Thyroid gland (tissue), 4 donors: ENCODE results near the gene BCAS1. TPM values are rescaled to one million over a fixed set of nuclear protein-coding genes. Genes with fewer than 3 reads are reported as not detected.

Experiments used
- DNase-seq, 2 donors: peaks; one replicate each; pipeline ENCODE4 v3.0.0-alpha.2; 2019
- H3K27ac ChIP-seq, 3 donors: fragments of 200-600 bp; sonication (generic); 1 replicate in 2 of 3; 2 replicates in 1 of 3; pipeline ENCODE4 v1.5.1; 2016 to 2019; ENCODE audit warnings: mild to moderate bottlenecking in 1 of 3, moderate library complexity in 1 of 3
- H3K27me3 ChIP-seq: fragments of 200-600 bp; sonication (generic); one replicate; pipeline ENCODE4 v1.5.1; 2019
- H3K36me3 ChIP-seq, 2 donors: fragments of 200-600 bp; sonication (generic); one replicate each; pipeline ENCODE4 v1.5.1; 2016 to 2019
- H3K4me1 ChIP-seq, 2 donors: fragments of 200-600 bp; sonication (generic); one replicate each; pipeline ENCODE4 v1.5.1; 2017 to 2019
- H3K4me3 ChIP-seq, 3 donors: fragments of 200-600 bp; sonication (generic); replicated peaks in 1 of 3; 1 replicate in 2 of 3; 2 replicates in 1 of 3; pipeline ENCODE4 v1.5.1; 2016; ENCODE audit warnings: mild to moderate bottlenecking in 1 of 3
- H3K9me3 ChIP-seq: fragments of 200-600 bp; sonication (generic); one replicate; pipeline ENCODE4 v1.5.1; 2017
- CTCF ChIP-seq, 6 experiments: fragments of 200-600 bp in 3 of 6; fragments of 450-650 bp in 3 of 6; sonication (generic) in 3 of 6; IDR thresholded peaks; one replicate each; pipeline ENCODE4 v1.5.1; 2016 to 2019; ENCODE audit warnings: antibody characterized with exemption in 6 of 6, mild to moderate bottlenecking in 2 of 6, inconsistent platforms in 1 of 6, moderate library complexity in 1 of 6
- POLR2A ChIP-seq, 2 donors: fragments of 450-650 bp; IDR thresholded peaks; one replicate each; pipeline ENCODE4 v1.6.1; 2017; ENCODE audit warnings: antibody characterized with exemption in 2 of 2, mild to moderate bottlenecking in 2 of 2, moderate library complexity in 1 of 2
- WGBS, 2 donors: methylation state at CpG; one replicate each; pipeline ENCODE4 v1.1.5; 2017; 5-methylcytosine and 5-hydroxymethylcytosine counted together
- intact Hi-C: fragments of 100-400 bp; cut with DNase I; formaldehyde crosslinking; loops from one replicate; pipeline ENCODE4 v1.15.1; 2023
- total RNA-seq, 4 donors: library from RNA; depleted of rRNA; stranded (reverse); fragments of >200 nt; gene quantifications; one replicate each; pipeline ENCODE4 v1.2.3, GENCODE V29; 2016

Gene BCAS1
- total RNA-seq, 4 donors from 2014 or later: 0.11 TPM; not detected in 3

- WGBS, 2 donors: 81 to 90% methylated on average over 1 of the region's 1 CpG
- Histone ChIP-seq H3K36me3 (no peaks in the 10 kb centered on the region), H3K4me3 (no peak overlapping the region), H3K27ac (no peak overlapping the region), H3K27me3 (no peaks in the 10 kb centered on the region), H3K4me1 (no peaks in the 10 kb centered on the region), H3K9me3 (no peaks in the 10 kb centered on the region)
- intact Hi-C loops: no loop called here
- TF ChIP-seq CTCF (IDR thresholded peaks at IDR 0.05): no peak
- TF ChIP-seq POLR2A (IDR thresholded peaks at IDR 0.05): no peak
- DNase-seq: no peak
These were observed 15.0 kb upstream of the BCAS1 start for GRCh38 chr20:54085425-54085824.

- no peak for DNase-seq
- Histone ChIP-seq H3K36me3 (no peaks in the 10 kb centered on the region), H3K4me3 (no peak overlapping the region), H3K27ac (no peak overlapping the region), H3K4me1 (no peaks in the 10 kb centered on the region), H3K9me3 (no peaks in the 10 kb centered on the region), H3K27me3 (no peaks in the 10 kb centered on the region)
- WGBS, 2 donors: 75 to 78% methylated on average over 5 of the region's 5 CpGs
- TF ChIP-seq POLR2A (IDR thresholded peaks at IDR 0.05) (no peak), CTCF (IDR thresholded peaks at IDR 0.05) (no peak)
- intact Hi-C loops: no loop called here
These were observed 14.5 kb upstream of the BCAS1 start for GRCh38 chr20:54084727-54085388.

DNA sequence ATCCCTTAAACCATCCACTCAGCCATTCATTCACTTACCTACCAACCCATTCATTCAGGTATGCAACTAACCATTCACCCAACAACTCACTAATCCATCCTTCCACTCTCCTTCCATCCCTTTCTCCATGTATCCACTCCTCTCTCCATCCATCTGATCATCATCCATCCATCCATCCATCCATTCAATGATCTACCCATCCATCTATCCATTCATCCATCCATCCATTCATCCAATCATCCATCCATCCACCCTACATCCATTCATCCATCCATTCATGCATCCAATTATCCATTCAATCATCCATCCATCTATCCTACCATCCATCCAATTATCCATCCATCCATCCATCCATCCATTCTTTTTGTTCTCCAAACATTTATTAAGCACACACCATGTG is 13.8 kb upstream of the BCAS1 start:
- no peak for DNase-seq
- no peak for TF ChIP-seq POLR2A (IDR thresholded peaks at IDR 0.05)
- TF ChIP-seq CTCF (IDR thresholded peaks at IDR 0.05): no peak
- Histone ChIP-seq H3K36me3 (no peaks in the 10 kb centered on the region), H3K4me3 (no peak overlapping the region), H3K4me1 (no peaks in the 10 kb centered on the region), H3K9me3 (no peaks in the 10 kb centered on the region), H3K27ac (no peak overlapping the region), H3K27me3 (no peaks in the 10 kb centered on the region)
- intact Hi-C loops: no loop called here

DNA sequence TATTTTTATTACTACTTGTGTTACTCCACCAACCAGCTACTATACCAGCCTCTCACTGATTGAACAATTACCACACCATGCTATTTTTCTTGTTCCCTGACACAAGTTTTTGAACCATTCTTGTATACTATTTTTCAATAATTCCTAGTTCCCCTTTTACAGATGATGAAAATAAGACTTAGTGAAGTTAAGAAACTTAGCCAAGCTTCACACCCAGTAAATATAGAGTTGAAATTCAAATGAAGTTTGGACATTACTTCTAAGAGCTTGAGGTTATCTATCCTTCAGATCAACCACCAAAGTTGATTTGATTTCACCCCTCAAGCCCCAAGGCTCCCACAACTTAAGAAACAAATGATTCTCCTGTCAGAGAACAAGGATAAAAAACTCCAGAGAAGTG is 13.1 kb upstream of the BCAS1 start:
- intact Hi-C loops: no loop called here
- Histone ChIP-seq H3K27ac (no peak overlapping the region), H3K27me3 (no peaks in the 10 kb centered on the region), H3K4me1 (no peaks in the 10 kb centered on the region), H3K4me3 (no peak overlapping the region), H3K9me3 (no peaks in the 10 kb centered on the region), H3K36me3 (no peaks in the 10 kb centered on the region)
- DNase-seq: no peak
- TF ChIP-seq CTCF (IDR thresholded peaks at IDR 0.05) (no peak), POLR2A (IDR thresholded peaks at IDR 0.05) (no peak)

GRCh38 chr20:54082100-54082499 is 11.7 kb upstream of the BCAS1 start:
- 42 to 46% methylated on average over 6 of the region's 6 CpGs for WGBS, 2 donors
- H3K9me3 ChIP-seq: no peaks in the 10 kb centered on the region
- DNase-seq: no peak
- H3K27ac ChIP-seq: no peak overlapping the region
- no peak overlapping the region for H3K4me3 ChIP-seq
- H3K27me3 ChIP-seq: no peaks in the 10 kb centered on the region
- no peaks in the 10 kb centered on the region for H3K36me3 ChIP-seq
- TF ChIP-seq POLR2A (IDR thresholded peaks at IDR 0.05): no peak
- no peak for TF ChIP-seq CTCF (IDR thresholded peaks at IDR 0.05)
- intact Hi-C loops: no loop called here
- no peaks in the 10 kb centered on the region for H3K4me1 ChIP-seq
